Measurements from ENCODE around the gene SPEN.

- TF ChIP-seq, protein P1, sequence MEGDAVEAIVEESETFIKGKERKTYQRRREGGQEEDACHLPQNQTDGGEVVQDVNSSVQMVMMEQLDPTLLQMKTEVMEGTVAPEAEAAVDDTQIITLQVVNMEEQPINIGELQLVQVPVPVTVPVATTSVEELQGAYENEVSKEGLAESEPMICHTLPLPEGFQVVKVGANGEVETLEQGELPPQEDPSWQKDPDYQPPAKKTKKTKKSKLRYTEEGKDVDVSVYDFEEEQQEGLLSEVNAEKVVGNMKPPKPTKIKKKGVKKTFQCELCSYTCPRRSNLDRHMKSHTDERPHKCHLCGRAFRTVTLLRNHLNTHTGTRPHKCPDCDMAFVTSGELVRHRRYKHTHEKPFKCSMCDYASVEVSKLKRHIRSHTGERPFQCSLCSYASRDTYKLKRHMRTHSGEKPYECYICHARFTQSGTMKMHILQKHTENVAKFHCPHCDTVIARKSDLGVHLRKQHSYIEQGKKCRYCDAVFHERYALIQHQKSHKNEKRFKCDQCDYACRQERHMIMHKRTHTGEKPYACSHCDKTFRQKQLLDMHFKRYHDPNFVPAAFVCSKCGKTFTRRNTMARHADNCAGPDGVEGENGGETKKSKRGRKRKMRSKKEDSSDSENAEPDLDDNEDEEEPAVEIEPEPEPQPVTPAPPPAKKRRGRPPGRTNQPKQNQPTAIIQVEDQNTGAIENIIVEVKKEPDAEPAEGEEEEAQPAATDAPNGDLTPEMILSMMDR (conservative IDR thresholded peaks at IDR 0.05 in 1 of 2, IDR thresholded peaks at IDR 0.05 in 1 of 2; ENCODE audit: extremely low read depth in 1 of 2, insufficient read depth in 1 of 2, low read depth in 1 of 2, low read length in 2 of 2), result no peak
- TF ChIP-seq EZH2 (IDR thresholded peaks at IDR 0.05; ENCODE audit: borderline replicate concordance, low read length), result no peak
These were observed 10.5 kb upstream of the SPEN start for GRCh38 chr1:15836772-15837669.
